Mucosa of descending colon (tissue), 3 donors: ENCODE data around the gene SNX12. TPM values are rescaled to one million over a fixed set of nuclear protein-coding genes. Genes with fewer than 3 reads are reported as not detected.

Experiments used
- ATAC-seq: fragments of 200-7000 bp; cut with Tn5 transposase; one replicate; pipeline ENCODE4 v1.9.1; 2020; ENCODE audit warnings: mild to moderate bottlenecking, moderate library complexity
- DNase-seq, 3 donors: peaks; one replicate each; pipeline ENCODE4 v3.0.0-alpha.2; 2020
- H3K36me3 ChIP-seq: fragments of 200-600 bp; one replicate; pipeline ENCODE4 v1.8.0; 2021; ENCODE audit warnings: low read depth, mild to moderate bottlenecking
- H3K4me1 ChIP-seq: fragments of 200-600 bp; one replicate; pipeline ENCODE4 v1.8.0; 2021; ENCODE audit warnings: low read depth, mild to moderate bottlenecking
- H3K4me3 ChIP-seq: fragments of 200-600 bp; one replicate; pipeline ENCODE4 v1.8.0; 2021; ENCODE audit warnings: mild to moderate bottlenecking
- H3K9me3 ChIP-seq: fragments of 200-600 bp; one replicate; pipeline ENCODE4 v1.8.0; 2021; ENCODE audit warnings: mild to moderate bottlenecking
- intact Hi-C, 2 donors: fragments of 100-400 bp; cut with DNase I in 1 of 2; cut with micrococcal nuclease in 1 of 2; formaldehyde crosslinking; loops; one replicate each; pipeline versions ENCODE4 v1.11.0 to v1.11.1; 2022; cut with DNase I, micrococcal nuclease
- total RNA-seq, 3 donors: library from RNA; stranded (reverse); fragmentation: NEBNext Ultra II Directional in 2 of 3; extraction: Animal tissue kit (Norgen Biotek cat#: 25700) in 2 of 3; gene quantifications; one replicate each; pipeline versions ENCODE4 v1.2.1 to v1.2.4, GENCODE V29; 2021 to 2023
- TF ChIP-seq, protein P1 (sequence below): fragments of 200-600 bp; IDR thresholded peaks from one replicate; pipeline ENCODE4 v1.8.0; 2022; ENCODE audit warnings: antibody characterized with exemption, mild to moderate bottlenecking
- donor health status: DM: no; HTN: no; CAD: no; lungs with moderate emphysema.
- donor health status: DM: no; HTN: no; CAD: no.
- donor health status: DM: no; HTN: yes; CAD: no.

The SNX12 gene
- total RNA-seq, 3 donors from 2014 or later = 56.4 to 86.6 (median 68.2) TPM

DNA sequence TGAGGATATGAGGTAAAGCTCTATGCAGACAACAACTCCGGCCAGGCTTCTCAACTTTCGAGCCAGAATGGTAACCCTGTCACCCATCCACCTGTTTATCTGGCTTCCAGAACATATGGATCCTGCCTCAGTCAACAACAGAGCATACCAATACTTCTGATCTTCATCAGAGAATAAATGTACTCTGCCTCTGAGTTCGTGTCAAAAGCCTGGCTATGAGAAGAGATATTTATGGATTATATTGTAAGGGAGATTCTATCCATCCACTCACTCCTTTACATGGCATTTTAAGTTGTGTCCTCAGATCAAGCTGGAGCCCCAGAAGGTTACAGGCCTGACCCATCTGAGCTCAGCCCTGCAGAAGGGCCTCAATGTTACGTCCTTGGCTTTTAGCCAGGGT is 17.8 kb upstream of the SNX12 start:
- H3K9me3 ChIP-seq = no peaks in the 10 kb centered on the region
- no peak overlapping the region for H3K4me3 ChIP-seq
- TF ChIP-seq, protein P1, sequence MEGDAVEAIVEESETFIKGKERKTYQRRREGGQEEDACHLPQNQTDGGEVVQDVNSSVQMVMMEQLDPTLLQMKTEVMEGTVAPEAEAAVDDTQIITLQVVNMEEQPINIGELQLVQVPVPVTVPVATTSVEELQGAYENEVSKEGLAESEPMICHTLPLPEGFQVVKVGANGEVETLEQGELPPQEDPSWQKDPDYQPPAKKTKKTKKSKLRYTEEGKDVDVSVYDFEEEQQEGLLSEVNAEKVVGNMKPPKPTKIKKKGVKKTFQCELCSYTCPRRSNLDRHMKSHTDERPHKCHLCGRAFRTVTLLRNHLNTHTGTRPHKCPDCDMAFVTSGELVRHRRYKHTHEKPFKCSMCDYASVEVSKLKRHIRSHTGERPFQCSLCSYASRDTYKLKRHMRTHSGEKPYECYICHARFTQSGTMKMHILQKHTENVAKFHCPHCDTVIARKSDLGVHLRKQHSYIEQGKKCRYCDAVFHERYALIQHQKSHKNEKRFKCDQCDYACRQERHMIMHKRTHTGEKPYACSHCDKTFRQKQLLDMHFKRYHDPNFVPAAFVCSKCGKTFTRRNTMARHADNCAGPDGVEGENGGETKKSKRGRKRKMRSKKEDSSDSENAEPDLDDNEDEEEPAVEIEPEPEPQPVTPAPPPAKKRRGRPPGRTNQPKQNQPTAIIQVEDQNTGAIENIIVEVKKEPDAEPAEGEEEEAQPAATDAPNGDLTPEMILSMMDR = no peak
- no peaks in the 10 kb centered on the region for H3K36me3 ChIP-seq
- H3K4me1 ChIP-seq = no peaks in the 10 kb centered on the region
- intact Hi-C loops = no loop called here
- DNase-seq = no peak
- no peak for ATAC-seq

DNA sequence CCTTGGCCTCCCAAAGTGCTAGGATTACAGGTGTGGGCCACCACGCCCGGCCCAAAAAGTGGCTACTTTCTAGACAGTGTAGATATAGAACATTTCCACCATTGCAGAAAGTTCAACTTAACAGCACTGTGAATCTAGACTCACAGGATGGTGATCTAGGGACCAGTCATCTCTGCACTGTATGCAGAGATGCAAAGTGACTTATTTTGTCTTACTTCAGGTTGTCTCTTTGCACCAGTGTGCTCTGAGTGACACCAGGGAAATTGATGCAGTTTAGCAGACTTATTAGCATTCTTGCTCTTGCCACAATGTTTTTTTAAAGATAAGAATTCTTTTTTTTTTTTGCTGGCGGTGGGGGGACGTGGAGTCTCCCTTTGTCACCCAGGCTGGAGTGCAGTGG is 14.7 kb upstream of the SNX12 start:
- intact Hi-C loops = no loop called here
- DNase-seq (no peak), ATAC-seq (no peak)
- TF ChIP-seq, protein P1 = no peak
- no peak overlapping the region for H3K4me3 ChIP-seq
- H3K36me3 ChIP-seq = no peaks in the 10 kb centered on the region
- no peaks in the 10 kb centered on the region for H3K4me1 ChIP-seq
- no peaks in the 10 kb centered on the region for H3K9me3 ChIP-seq

DNA sequence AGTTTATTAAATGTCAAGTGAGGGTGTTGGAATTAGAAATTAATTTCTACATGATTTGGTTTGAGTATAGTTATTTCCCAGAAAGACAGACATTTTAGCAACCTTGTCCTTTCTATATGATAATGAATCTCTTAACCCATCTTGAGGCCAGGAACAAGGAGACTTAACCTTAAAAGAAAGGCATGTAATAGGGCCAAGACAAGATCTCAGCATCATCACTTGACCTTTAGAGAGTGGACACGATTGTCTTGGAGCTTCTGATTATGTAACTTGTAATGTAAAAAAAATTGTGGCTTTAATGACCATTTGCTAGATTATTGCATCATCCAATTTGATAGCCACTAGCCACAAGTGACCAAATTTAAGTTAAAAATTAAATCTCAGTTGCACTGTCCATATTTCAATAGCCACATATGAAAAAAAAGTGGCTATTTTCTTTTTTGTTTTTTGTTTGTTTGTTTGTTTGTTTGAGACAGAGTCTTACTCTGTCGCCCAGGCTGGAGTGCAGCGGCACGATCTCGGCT is 14.1 kb upstream of the SNX12 start:
- no peak for ATAC-seq
- H3K4me1 ChIP-seq = no peaks in the 10 kb centered on the region

DNA sequence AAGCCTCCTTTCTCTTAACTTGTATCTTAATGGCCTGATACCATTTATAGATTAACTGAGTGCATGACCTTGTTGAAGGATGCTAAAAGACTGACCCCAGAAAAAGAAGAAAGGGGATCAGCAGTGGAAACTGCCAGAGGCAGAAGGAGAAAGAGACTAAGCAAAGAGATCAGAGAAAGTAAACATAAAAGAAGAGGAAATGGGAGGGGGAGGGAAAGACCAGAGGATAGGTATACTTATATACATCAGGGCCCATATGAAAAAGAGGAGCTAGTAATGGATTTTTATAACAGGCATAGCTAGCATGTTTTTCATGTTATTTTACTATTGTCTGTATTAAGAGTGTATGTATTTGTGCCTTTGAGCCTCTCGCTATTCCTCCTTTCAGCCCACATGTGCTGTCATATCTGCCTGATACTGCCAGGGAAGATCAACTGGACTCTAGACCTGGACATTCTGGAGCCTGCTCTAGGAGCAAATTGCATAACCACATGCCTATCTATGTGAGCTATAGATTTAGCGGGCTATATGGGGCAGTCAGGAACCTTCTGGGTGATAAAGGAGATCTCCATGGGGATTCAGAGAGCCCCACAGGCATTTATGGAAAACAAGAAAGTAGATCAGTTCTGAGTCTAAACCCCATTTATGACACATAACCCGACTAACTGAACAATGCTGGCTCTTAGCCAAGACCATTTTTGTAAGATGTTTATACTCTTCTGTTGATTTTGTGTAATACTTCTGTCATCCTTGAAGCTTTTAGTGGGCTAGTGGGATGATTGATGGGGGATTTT is 13.4 kb upstream of the SNX12 start:
- intact Hi-C loops = no loop called here
- H3K36me3 ChIP-seq = no peaks in the 10 kb centered on the region
- DNase-seq (no peak), ATAC-seq (no peak)
- no peaks in the 10 kb centered on the region for H3K9me3 ChIP-seq
- TF ChIP-seq, protein P1 = no peak
- no peaks in the 10 kb centered on the region for H3K4me1 ChIP-seq
- no peak overlapping the region for H3K4me3 ChIP-seq

More for the DNA sequence above, 14.1 kb upstream of the SNX12 start:
- no peak for DNase-seq
- Histone ChIP-seq H3K9me3 (no peaks in the 10 kb centered on the region), H3K4me3 (no peak overlapping the region), H3K36me3 (no peaks in the 10 kb centered on the region)
- intact Hi-C loops = no loop called here
- TF ChIP-seq, protein P1 = no peak

DNA sequence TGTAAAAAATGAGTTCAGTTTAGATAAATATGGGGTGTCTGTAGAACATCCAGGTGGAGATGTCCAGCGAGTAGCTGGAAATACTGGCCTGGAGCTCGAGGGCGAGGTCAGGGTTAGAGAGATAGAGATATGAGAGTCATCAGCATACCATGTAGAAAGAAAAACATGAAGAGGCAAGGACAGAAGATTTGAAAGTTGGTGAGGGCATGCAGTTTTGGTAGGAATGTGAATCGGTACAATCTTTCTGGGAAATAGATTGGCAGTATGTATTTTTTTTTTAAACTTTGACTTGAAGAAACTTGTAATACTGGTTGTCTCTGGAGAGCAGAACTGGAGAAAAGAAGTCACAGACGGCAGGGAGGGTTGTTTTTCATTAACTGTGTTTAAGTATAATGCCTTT is 2.4 kb upstream of the SNX12 start:
- DNase-seq (no peak), ATAC-seq (no peak)
- Histone ChIP-seq H3K4me1 (no peaks in the 10 kb centered on the region), H3K4me3 (no peak overlapping the region), H3K36me3 (no peaks in the 10 kb centered on the region), H3K9me3 (no peaks in the 10 kb centered on the region)
- TF ChIP-seq, protein P1 = no peak
- intact Hi-C loops = no loop called here
